GM12892 (cell line): ENCODE measurements around the gene DUSP19.

Experiments
- DNase-seq: peaks from one replicate; pipeline ENCODE4 v3.0.0; 2011; ENCODE audit not compliant: insufficient read length
- FAIRE-seq: peaks from 2 replicates; lab custom pipeline; 2011; peaks lifted over from hg19 to GRCh38; lab: Jason Lieb, UNC
- POLR2A ChIP-seq: IDR thresholded peaks from 2 replicates; pipeline ENCODE4 v1.6.1; 2011; ENCODE audit warnings: low read depth, low read length, control low read depth
- POLR2AphosphoS5 ChIP-seq: IDR thresholded peaks from 2 replicates; pipeline ENCODE4 v1.6.1; 2011; ENCODE audit warnings: low read depth, low read length, control low read depth
- TAF1 ChIP-seq: IDR thresholded peaks from 2 replicates; pipeline ENCODE4 v1.6.1; 2011; ENCODE audit warnings: low read depth, mild to moderate bottlenecking, control low read depth, low read length, borderline replicate concordance

The DUSP19 gene

GRCh38 chr2:183112577-183112976 is 34.0 kb downstream of the DUSP19 start:
- TF ChIP-seq TAF1 (no peak), POLR2A (no peak), POLR2AphosphoS5 (no peak)
- no peak for DNase-seq
- FAIRE-seq = no peak

- TF ChIP-seq POLR2A (no peak), POLR2AphosphoS5 (no peak), TAF1 (no peak)
- no peak for FAIRE-seq
- DNase-seq = no peak
These were observed 35.1 kb downstream of the DUSP19 start for GRCh38 chr2:183113630-183114029.

DNA sequence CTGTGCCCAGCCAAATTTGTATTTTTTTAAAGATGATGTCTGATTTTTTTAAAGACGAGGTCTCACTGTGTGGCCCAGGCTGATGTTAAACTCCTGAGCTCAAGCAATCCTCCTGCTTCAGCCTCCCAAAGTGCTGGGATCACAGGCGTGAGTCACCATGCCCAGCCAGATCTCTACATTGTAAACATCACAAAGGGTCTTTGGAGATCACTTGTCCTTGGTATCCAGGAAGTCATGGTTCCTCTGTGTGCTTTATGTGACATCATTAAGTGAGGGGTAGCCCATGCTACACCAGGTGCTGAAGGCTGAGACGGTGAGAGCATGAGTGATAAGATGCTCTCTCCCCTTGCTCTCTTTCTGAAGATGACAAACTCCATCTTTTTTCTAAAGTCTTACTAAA is 38.7 kb downstream of the DUSP19 start:
- no peak for FAIRE-seq
- no peak for DNase-seq
- TF ChIP-seq POLR2AphosphoS5 (no peak), POLR2A (no peak), TAF1 (no peak)

- no peak for TF ChIP-seq TAF1
- no peak for TF ChIP-seq POLR2AphosphoS5
- no peak for TF ChIP-seq POLR2A
- DNase-seq = no peak
- peak; percentile 74 for FAIRE-seq
These were observed 44.8 kb downstream of the DUSP19 start for GRCh38 chr2:183123117-183123958.

DNA sequence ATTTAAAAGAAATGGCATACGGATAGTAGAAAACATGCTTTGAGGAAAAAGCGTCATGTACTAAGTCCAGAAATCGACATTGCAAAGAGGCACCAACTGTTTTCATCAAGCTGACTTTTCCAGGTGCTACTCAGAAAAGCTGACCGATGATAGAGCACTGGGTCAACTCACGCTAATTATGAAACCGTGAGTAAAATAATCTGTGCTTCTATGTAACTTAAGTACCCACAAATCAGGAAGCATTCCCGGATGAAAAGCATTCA is 45.3 kb downstream of the DUSP19 start:
- no peak for FAIRE-seq

DNA sequence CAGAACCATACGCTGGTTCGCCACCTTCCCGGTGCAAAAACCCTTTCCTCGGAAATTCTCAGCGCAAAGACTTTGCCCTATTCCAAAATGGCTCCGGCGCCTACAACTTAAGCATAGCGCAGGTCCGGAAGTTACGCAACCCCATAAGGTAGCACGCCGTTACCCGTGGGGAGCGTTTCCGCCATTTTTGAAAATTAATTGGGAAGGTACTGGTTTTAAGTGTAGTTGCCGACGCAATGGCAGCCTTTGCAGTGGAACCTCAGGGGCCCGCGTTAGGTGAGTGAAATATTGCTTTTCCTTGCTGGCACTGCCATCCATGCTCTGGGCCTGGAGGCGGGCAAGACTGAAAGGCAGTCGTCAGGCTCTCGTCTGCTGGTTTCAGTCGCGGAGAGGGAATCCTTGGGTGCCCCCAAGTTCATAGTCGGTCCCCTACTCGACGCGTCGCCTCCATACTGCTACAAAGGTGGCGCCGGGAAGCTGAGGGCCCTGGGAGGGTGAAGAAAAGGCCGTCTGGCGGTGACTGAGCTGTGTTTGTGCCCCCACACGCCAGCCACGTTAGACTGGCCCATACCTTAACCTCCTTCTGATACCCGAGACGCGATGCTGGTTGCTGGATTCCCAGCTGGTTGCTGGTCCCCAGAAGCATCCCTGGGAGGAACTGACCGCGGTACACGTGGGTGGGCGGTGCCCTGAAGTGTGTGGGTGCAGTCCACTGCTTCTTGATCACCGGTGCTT is 45.8 kb downstream of the DUSP19 start, which contains the start of gene NUP35:
Gene NUP35, plus strand, starts transcription at position 222 of the 735 bp plus-strand sequence. Its CDS starts 15 bp downstream, at position 237.
- FAIRE-seq (peak; percentile 94), DNase-seq (peak; percentile 36)
- TF ChIP-seq TAF1 = peak; percentile 66; the same call in 1 of the 2 replicates
- peak; percentile 83 for TF ChIP-seq POLR2AphosphoS5
- TF ChIP-seq POLR2A = peak; percentile 86

More for the DNA sequence above, 45.3 kb downstream of the DUSP19 start:
- no peak for DNase-seq
- TF ChIP-seq POLR2AphosphoS5 (no peak), POLR2A (no peak), TAF1 (no peak)

DNA sequence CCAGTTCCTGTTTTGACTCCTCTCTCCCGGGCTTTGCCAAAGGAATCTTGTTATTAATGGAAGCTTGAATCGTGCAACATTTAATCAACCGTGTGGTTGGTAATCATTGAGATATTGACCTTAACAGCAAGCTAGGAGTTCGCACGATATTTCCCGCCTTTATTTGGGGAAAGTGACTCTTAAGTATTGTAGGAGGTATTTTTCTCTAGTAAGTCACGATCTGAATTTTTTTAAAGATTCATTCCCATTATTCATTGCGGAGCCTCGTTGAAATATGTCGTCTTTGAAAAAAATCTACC is 46.4 kb downstream of the DUSP19 start:
- TF ChIP-seq TAF1 = no peak
- no peak for TF ChIP-seq POLR2AphosphoS5
- no peak for TF ChIP-seq POLR2A
- DNase-seq = no peak
- FAIRE-seq = no peak

- TF ChIP-seq POLR2A (no peak), TAF1 (no peak), POLR2AphosphoS5 (no peak)
- FAIRE-seq = no peak
These were observed 47.3 kb downstream of the DUSP19 start for GRCh38 chr2:183125659-183126341.

DNA sequence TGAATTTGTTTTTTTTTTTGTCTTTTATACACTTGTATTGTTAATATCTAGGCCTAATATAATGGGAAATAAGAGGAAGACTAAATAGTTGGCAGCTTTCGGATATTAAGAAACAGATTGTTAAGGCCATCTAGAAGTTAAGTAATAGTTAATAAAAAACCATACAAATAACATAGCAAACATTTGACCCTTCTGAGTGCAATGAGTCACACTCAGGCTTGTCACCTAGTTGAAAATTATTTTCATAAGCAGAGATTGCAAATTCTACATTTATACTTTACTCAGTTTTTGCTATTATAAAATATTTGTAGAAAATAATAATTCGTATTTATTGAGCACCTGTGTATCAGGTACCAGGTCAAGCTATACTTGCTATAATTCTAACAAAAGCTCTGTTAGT is 48.1 kb downstream of the DUSP19 start:
- DNase-seq = no peak
- FAIRE-seq = no peak
- TF ChIP-seq TAF1 (no peak), POLR2AphosphoS5 (no peak), POLR2A (no peak)

More at GRCh38 chr2:183125659-183126341, 47.3 kb downstream of the DUSP19 start:
- DNase-seq = no peak

GRCh38 chr2:183134016-183134415 is 55.5 kb downstream of the DUSP19 start:
- no peak for TF ChIP-seq POLR2A
- TF ChIP-seq TAF1 = no peak
- TF ChIP-seq POLR2AphosphoS5 = no peak
- no peak for DNase-seq
- FAIRE-seq = no peak

DNA sequence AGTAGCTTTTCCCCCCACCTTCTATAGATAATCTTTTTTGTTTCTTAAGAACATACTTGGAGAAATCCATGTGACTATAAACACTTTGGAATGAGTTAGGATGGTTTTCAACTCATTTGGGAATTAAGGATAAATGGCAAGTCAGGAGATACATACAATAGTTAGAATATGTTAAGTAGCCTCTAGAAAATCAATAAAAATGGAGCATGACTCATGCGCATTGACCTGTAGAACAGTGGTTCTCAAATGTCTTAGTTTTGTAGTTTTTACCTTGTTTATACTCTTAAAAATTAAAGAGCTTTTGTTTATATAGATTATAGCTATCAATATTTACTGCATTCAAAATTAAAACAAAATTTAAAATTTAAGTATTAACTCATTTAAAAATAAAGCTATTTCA is 70.4 kb downstream of the DUSP19 start:
- DNase-seq = no peak
- no peak for FAIRE-seq
- TF ChIP-seq POLR2AphosphoS5 = no peak
- no peak for TF ChIP-seq TAF1
- no peak for TF ChIP-seq POLR2A

- TF ChIP-seq POLR2AphosphoS5 (no peak), TAF1 (no peak)
- DNase-seq (no peak), FAIRE-seq (no peak)
These were observed 70.9 kb downstream of the DUSP19 start for GRCh38 chr2:183149489-183149888.
